ENCODE data around the gene GRIP1. TPM values are rescaled to one million over a fixed set of nuclear protein-coding genes. Genes with fewer than 3 reads are reported as not detected.

The GRIP1 gene
- total and polyA plus RNA-seq, 2 experiments from 2014 or later, result 5.1 to 13.7 TPM

- Histone ChIP-seq H3K27me3 (ENCODE audit: insufficient read depth) (no peaks in the 10 kb centered on the region), H3K4me1 (ENCODE audit: insufficient read depth) (peaks cover 18% of the 10 kb centered on the region), H3K9me2 (ENCODE audit: insufficient read depth) (no peaks in the 10 kb centered on the region), H3F3A (replicated peaks; ENCODE audit: low read depth) (no peaks in the 10 kb centered on the region), H3K4me2 (no peak overlapping the region), H3K79me2 (replicated peaks; ENCODE audit: insufficient read depth) (no peaks in the 10 kb centered on the region), H3K36me3 (ENCODE audit: insufficient read depth) (no peaks in the 10 kb centered on the region), H2AFZ (no peak overlapping the region), H3K4me3 (no peak overlapping the region), H3K27ac (ENCODE audit: low read depth) (no peak overlapping the region), H4K20me1 (replicated peaks; ENCODE audit: insufficient read depth) (no peaks in the 10 kb centered on the region)
- no peak for ATAC-seq
- H3K27me3 Mint-ChIP-seq (ENCODE audit: insufficient read depth, low read depth, poor library complexity), result no peaks in the 10 kb centered on the region
- no peaks in the 10 kb centered on the region for H3K36me3 Mint-ChIP-seq (ENCODE audit: low read depth)
- no peak for DNase-seq (ENCODE audit: low spot score)
- TF ChIP-seq EZH2phosphoT487 (IDR thresholded peaks at IDR 0.05; ENCODE audit: unreplicated experiment) (no peak), POLR2AphosphoS5 (IDR thresholded peaks at IDR 0.05; ENCODE audit: low read depth) (no peak), JUNB (IDR thresholded peaks at IDR 0.05; ENCODE audit: unreplicated experiment) (no peak), CREB1 (CRISPR knock-in tag; IDR thresholded peaks at IDR 0.05; ENCODE audit: low read depth) (no peak), NANOG (IDR thresholded peaks at IDR 0.05; ENCODE audit: borderline replicate concordance) (no peak), ZNF114 (CRISPR knock-in tag; IDR thresholded peaks at IDR 0.05) (no peak), STAT1 (IDR thresholded peaks at IDR 0.05; ENCODE audit: unreplicated experiment) (no peak), REST (IDR thresholded peaks at IDR 0.05; ENCODE audit: unreplicated experiment) (no peak), EZH2 (IDR thresholded peaks at IDR 0.05; ENCODE audit: low read depth, unreplicated experiment) (no peak)
- TF ChIP-seq, protein P1, sequence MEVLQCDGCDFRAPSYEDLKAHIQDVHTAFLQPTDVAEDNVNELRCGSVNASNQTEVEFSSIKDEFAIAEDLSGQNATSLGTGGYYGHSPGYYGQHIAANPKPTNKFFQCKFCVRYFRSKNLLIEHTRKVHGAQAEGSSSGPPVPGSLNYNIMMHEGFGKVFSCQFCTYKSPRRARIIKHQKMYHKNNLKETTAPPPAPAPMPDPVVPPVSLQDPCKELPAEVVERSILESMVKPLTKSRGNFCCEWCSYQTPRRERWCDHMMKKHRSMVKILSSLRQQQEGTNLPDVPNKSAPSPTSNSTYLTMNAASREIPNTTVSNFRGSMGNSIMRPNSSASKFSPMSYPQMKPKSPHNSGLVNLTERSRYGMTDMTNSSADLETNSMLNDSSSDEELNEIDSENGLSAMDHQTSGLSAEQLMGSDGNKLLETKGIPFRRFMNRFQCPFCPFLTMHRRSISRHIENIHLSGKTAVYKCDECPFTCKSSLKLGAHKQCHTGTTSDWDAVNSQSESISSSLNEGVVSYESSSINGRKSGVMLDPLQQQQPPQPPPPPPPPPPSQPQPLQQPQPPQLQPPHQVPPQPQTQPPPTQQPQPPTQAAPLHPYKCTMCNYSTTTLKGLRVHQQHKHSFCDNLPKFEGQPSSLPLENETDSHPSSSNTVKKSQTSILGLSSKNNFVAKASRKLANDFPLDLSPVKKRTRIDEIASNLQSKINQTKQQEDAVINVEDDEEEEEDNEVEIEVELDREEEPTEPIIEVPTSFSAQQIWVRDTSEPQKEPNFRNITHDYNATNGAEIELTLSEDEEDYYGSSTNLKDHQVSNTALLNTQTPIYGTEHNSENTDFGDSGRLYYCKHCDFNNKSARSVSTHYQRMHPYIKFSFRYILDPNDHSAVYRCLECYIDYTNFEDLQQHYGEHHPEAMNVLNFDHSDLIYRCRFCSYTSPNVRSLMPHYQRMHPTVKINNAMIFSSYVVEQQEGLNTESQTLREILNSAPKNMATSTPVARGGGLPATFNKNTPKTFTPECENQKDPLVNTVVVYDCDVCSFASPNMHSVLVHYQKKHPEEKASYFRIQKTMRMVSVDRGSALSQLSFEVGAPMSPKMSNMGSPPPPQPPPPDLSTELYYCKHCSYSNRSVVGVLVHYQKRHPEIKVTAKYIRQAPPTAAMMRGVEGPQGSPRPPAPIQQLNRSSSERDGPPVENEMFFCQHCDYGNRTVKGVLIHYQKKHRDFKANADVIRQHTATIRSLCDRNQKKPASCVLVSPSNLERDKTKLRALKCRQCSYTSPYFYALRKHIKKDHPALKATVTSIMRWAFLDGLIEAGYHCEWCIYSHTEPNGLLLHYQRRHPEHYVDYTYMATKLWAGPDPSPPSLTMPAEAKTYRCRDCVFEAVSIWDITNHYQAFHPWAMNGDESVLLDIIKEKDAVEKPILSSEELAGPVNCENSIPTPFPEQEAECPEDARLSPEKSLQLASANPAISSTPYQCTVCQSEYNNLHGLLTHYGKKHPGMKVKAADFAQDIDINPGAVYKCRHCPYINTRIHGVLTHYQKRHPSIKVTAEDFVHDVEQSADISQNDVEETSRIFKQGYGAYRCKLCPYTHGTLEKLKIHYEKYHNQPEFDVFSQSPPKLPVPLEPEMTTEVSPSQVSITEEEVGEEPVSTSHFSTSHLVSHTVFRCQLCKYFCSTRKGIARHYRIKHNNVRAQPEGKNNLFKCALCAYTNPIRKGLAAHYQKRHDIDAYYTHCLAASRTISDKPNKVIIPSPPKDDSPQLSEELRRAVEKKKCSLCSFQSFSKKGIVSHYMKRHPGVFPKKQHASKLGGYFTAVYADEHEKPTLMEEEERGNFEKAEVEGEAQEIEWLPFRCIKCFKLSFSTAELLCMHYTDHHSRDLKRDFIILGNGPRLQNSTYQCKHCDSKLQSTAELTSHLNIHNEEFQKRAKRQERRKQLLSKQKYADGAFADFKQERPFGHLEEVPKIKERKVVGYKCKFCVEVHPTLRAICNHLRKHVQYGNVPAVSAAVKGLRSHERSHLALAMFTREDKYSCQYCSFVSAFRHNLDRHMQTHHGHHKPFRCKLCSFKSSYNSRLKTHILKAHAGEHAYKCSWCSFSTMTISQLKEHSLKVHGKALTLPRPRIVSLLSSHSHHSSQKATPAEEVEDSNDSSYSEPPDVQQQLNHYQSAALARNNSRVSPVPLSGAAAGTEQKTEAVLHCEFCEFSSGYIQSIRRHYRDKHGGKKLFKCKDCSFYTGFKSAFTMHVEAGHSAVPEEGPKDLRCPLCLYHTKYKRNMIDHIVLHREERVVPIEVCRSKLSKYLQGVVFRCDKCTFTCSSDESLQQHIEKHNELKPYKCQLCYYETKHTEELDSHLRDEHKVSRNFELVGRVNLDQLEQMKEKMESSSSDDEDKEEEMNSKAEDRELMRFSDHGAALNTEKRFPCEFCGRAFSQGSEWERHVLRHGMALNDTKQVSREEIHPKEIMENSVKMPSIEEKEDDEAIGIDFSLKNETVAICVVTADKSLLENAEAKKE (CRISPR knock-in tag; IDR thresholded peaks at IDR 0.05), result no peak
- TF ChIP-seq, protein P2, sequence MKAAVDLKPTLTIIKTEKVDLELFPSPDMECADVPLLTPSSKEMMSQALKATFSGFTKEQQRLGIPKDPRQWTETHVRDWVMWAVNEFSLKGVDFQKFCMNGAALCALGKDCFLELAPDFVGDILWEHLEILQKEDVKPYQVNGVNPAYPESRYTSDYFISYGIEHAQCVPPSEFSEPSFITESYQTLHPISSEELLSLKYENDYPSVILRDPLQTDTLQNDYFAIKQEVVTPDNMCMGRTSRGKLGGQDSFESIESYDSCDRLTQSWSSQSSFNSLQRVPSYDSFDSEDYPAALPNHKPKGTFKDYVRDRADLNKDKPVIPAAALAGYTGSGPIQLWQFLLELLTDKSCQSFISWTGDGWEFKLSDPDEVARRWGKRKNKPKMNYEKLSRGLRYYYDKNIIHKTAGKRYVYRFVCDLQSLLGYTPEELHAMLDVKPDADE (IDR thresholded peaks at IDR 0.05), result no peak
- H3K4me3 Mint-ChIP-seq, result no peak overlapping the region
- no peaks in the 10 kb centered on the region for H3K9me3 Mint-ChIP-seq
- H3K27ac Mint-ChIP-seq, result 0 out of 2 replicates have a peak overlapping the region, but pooled peaks have one; percentile 46
- H3K4me1 Mint-ChIP-seq, result peaks cover 21% of the 10 kb centered on the region
Measured at GRCh38 chr12:66620026-66620425, 58.9 kb downstream of the GRIP1 start.
